ENCODE results near the gene PRR30. TPM values are rescaled to one million over a fixed set of nuclear protein-coding genes. Genes with fewer than 3 reads are reported as not detected.

Gene PRR30
- total and polyA plus RNA-seq, 2 donors (not counting 1 experiment from before 2014, with no cell fraction given) = not detected

GRCh38 chr2:27182346-27182745, 43.1 kb upstream of the PRR30 start:
- no peaks in the 10 kb centered on the region for H3K36me3 ChIP-seq (replicated peaks in 1 of 2; ENCODE audit: control extremely low read depth in 1 of 2, control insufficient read depth in 1 of 2, extremely low read depth in 1 of 2, insufficient read depth in 2 of 2, low read length in 1 of 2)
- H3K79me2 ChIP-seq (ENCODE audit: control insufficient read depth, insufficient read depth, low read length) = no peaks in the 10 kb centered on the region
- H3K4me2 ChIP-seq (replicated peaks; ENCODE audit: low read depth, low read length, poor library complexity, severe bottlenecking) = no peak overlapping the region
- no peak for DNase-seq
- no peak overlapping the region for H2AFZ ChIP-seq (ENCODE audit: insufficient read depth, low read depth, low read length, poor library complexity, severe bottlenecking)
- no peak overlapping the region for H3K27ac ChIP-seq (ENCODE audit: low read length in 2 of 2)
- Mint-ChIP-seq H3K27me3 (peaks cover 38% of the 10 kb centered on the region), H3K27ac (no peak overlapping the region), H3K4me3 (no peak overlapping the region), H3K4me1 (no peaks in the 10 kb centered on the region), H3K9me3 (ENCODE audit: insufficient read depth) (no peaks in the 10 kb centered on the region)
- no peak for TF ChIP-seq CTCF (IDR thresholded peaks at IDR 0.05)
- TF ChIP-seq EZH2 (IDR thresholded peaks at IDR 0.05; ENCODE audit: borderline replicate concordance, insufficient read depth, low read depth, low read length, poor library complexity, severe bottlenecking) = no peak
- WGBS (ENCODE audit: insufficient coverage) = 92% methylated on average over 2 of the region's 4 CpGs
- H3K4me1 ChIP-seq (ENCODE audit: control insufficient read depth in 2 of 2, insufficient read depth in 2 of 2, low read length in 2 of 2) = no peaks in the 10 kb centered on the region
- peaks cover 0 to 14% (median 6%) of the 10 kb centered on the region in 4 experiments for H3K27me3 ChIP-seq (replicated peaks in 1 of 4; ENCODE audit: control extremely low read depth in 1 of 4, control insufficient read depth in 3 of 4, insufficient read depth in 4 of 4, low read length in 3 of 4)
- no peak overlapping the region for H3K9ac ChIP-seq (ENCODE audit: low read length)
- no peaks in the 10 kb centered on the region for H4K20me1 ChIP-seq (ENCODE audit: control insufficient read depth, insufficient read depth, low read length, poor library complexity, severe bottlenecking)
- no peaks in the 10 kb centered on the region for H3K9me3 ChIP-seq (ENCODE audit: control extremely low read depth in 1 of 3, control insufficient read depth in 2 of 3, insufficient read depth in 1 of 3, low read length in 2 of 3)
- ATAC-seq (ENCODE audit: low read depth) = no peak
- POLR2A ChIA-PET = no interaction called here
- intact Hi-C loops (cut with micrococcal nuclease) = no loop called here
- H3K4me3 ChIP-seq (ENCODE audit: control extremely low read depth in 1 of 5, extremely low read depth in 1 of 5, insufficient read depth in 1 of 5, low read depth in 2 of 5, low read length in 4 of 5) = no peak overlapping the region
- CTCF ChIA-PET = interaction anchor here (0.7 to 0.9 kb wide), 2 partner anchors 9 to 163 kb away, joined by 3 read pairs; no protein-coding TSS in a partner anchor

GRCh38 chr2:27179344-27180000, 40.3 kb upstream of the PRR30 start:
- Histone ChIP-seq H3K27me3 (replicated peaks in 1 of 4; ENCODE audit: control extremely low read depth in 1 of 4, control insufficient read depth in 3 of 4, insufficient read depth in 4 of 4, low read length in 3 of 4) (peaks cover 0 to 14% (median 6%) of the 10 kb centered on the region in 4 experiments), H3K27ac (ENCODE audit: low read length in 2 of 2) (no peak overlapping the region), H3K9me3 (ENCODE audit: control extremely low read depth in 1 of 3, control insufficient read depth in 2 of 3, insufficient read depth in 1 of 3, low read length in 2 of 3) (no peaks in the 10 kb centered on the region), H3K4me2 (replicated peaks; ENCODE audit: low read depth, low read length, poor library complexity, severe bottlenecking) (no peak overlapping the region), H3K4me1 (ENCODE audit: control insufficient read depth in 2 of 2, insufficient read depth in 2 of 2, low read length in 2 of 2) (no peaks in the 10 kb centered on the region), H3K36me3 (replicated peaks in 1 of 2; ENCODE audit: control extremely low read depth in 1 of 2, control insufficient read depth in 1 of 2, extremely low read depth in 1 of 2, insufficient read depth in 2 of 2, low read length in 1 of 2) (no peaks in the 10 kb centered on the region), H3K79me2 (ENCODE audit: control insufficient read depth, insufficient read depth, low read length) (no peaks in the 10 kb centered on the region), H4K20me1 (ENCODE audit: control insufficient read depth, insufficient read depth, low read length, poor library complexity, severe bottlenecking) (no peaks in the 10 kb centered on the region), H2AFZ (ENCODE audit: insufficient read depth, low read depth, low read length, poor library complexity, severe bottlenecking) (no peak overlapping the region), H3K9ac (ENCODE audit: low read length) (no peak overlapping the region), H3K4me3 (ENCODE audit: control extremely low read depth in 1 of 5, extremely low read depth in 1 of 5, insufficient read depth in 1 of 5, low read depth in 2 of 5, low read length in 4 of 5) (no peak overlapping the region)
- DNase-seq (no peak), ATAC-seq (ENCODE audit: low read depth) (no peak)
- Mint-ChIP-seq H3K4me3 (no peak overlapping the region), H3K9me3 (ENCODE audit: insufficient read depth) (no peaks in the 10 kb centered on the region), H3K4me1 (no peaks in the 10 kb centered on the region), H3K27ac (no peak overlapping the region), H3K27me3 (peaks cover 41% of the 10 kb centered on the region)
- intact Hi-C loops (cut with micrococcal nuclease) = no loop called here
- TF ChIP-seq CTCF (IDR thresholded peaks at IDR 0.05) = no peak
- TF ChIP-seq EZH2 (IDR thresholded peaks at IDR 0.05; ENCODE audit: borderline replicate concordance, insufficient read depth, low read depth, low read length, poor library complexity, severe bottlenecking) = no peak
- ChIA-PET POLR2A (no interaction called here), CTCF (no interaction called here)
- no CpG with 5 or more reads among the region's 3 CpGs for WGBS (ENCODE audit: insufficient coverage)
